WI38 (cell line): ENCODE data around the gene FOXP3.

ENCODE experiments used
- H3K4me3 ChIP-seq: 2 replicates; pipeline ENCODE4 v1.5.1; 2011; ENCODE audit warnings: low read depth, mild to moderate bottlenecking, control low read depth, low read length
- TF ChIP-seq, protein P1 (sequence below): IDR thresholded peaks from 2 replicates; pipeline ENCODE4 v1.5.1; 2012; ENCODE audit warnings: low read depth, mild to moderate bottlenecking, control low read depth, low read length

The FOXP3 gene

DNA sequence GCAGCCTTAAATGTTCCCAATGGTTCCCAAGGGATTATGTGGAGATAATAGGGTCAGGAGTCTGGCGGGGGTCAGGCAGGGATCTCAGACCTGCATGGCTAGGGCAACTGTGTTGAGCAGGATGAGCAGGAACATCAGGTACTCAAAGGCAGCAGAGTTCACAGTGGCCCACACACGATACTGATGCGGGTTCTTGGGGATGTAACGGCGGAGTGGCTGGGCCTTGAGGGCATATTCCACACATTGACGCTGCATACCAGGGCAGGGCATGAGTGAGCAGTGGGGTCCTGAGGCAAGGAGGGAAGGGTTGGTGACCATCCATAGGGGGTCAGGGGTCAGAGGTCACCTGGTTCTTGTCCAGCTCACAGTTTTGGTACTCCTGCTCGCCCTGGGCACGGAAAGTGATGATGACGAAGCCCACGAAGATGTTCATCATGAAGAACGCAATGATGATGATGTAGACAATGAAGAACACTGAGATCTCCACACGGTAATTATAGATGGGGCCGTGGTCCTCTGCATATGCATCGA lies 49.4 kb downstream of the FOXP3 start:
- TF ChIP-seq, protein P1, sequence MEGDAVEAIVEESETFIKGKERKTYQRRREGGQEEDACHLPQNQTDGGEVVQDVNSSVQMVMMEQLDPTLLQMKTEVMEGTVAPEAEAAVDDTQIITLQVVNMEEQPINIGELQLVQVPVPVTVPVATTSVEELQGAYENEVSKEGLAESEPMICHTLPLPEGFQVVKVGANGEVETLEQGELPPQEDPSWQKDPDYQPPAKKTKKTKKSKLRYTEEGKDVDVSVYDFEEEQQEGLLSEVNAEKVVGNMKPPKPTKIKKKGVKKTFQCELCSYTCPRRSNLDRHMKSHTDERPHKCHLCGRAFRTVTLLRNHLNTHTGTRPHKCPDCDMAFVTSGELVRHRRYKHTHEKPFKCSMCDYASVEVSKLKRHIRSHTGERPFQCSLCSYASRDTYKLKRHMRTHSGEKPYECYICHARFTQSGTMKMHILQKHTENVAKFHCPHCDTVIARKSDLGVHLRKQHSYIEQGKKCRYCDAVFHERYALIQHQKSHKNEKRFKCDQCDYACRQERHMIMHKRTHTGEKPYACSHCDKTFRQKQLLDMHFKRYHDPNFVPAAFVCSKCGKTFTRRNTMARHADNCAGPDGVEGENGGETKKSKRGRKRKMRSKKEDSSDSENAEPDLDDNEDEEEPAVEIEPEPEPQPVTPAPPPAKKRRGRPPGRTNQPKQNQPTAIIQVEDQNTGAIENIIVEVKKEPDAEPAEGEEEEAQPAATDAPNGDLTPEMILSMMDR: no peak
- H3K4me3 ChIP-seq: no peak overlapping the region

DNA sequence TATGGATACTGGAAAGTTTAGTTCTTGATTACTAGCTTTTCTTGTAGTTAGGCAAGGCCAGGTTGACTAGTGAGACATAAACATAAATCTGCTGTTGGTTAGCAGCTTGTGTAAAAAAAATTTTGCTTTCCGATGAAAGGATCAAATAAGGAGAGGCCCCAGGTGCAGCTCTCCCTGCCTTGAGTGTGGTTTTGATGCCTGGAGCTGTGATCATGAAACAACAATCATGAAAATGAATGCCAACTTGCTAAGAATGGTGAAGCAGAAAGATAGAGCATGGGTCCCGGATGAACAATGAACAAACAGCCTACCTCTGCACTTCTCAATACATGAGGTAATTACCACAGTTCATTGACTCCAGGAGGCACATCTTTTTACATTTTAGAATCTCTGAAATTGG lies 50.1 kb downstream of the FOXP3 start:
- TF ChIP-seq, protein P1: no peak

DNA sequence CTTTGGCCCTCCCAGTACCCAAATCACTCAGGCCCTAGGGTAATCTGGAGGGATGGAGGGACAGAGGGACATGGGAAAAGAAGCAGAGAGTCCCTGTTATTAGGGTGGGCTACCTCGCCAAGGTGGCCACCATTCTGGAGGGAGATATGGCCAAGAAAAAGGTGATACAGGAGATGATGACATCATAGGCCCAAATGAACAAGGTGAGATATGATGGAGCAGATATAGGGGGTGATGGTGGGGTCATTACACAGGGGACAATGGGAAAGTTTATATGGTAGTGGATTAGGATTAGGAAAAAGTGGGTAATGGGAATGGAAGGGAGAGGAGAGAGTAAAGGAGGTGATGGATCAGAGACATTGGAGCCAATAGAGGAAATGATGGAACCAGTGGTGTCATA lies 51.6 kb downstream of the FOXP3 start:
- TF ChIP-seq, protein P1: no peak
- H3K4me3 ChIP-seq: no peak overlapping the region

More for the DNA sequence above, 50.1 kb downstream of the FOXP3 start:
- no peak overlapping the region for H3K4me3 ChIP-seq

DNA sequence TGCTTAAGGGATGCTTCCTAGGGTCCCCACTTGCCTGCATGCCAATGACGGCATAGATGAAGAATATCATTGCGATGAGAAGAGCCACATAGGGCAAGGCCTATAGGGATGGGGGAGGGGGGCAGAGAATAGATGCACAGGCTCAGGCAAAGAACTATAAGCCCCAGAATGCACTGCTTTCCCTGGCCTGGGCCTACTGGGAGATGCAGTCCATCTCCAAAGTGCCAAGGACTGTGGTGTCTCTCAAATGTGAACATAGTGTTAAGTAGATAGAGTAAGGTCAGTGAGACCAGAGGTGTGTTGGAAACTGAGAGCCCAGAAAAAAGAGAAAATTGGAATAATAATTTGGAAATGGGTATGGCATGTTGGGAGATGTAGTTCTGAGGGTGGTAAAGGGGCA lies 52.3 kb downstream of the FOXP3 start:
- TF ChIP-seq, protein P1: no peak
- no peak overlapping the region for H3K4me3 ChIP-seq

DNA sequence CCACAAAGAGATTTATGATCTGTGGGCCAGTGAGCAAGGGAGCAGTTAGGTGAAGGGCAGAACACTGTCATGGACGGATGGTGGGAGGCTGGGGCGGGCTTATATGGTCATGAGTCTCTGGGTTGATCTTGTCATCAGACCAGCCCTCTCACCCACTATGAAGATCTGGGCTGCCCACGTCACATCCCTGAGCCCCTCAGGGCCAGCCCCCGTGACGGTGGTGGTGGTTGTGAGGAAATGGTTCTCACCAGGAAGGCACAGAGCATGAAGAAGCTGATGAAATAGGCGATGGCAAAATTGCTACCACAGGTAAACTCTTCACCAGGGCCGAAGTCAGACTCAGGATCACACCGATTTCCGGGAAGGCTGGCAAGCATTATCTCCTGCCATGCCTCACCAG lies 53.4 kb downstream of the FOXP3 start:
- TF ChIP-seq, protein P1: no peak
- no peak overlapping the region for H3K4me3 ChIP-seq

DNA sequence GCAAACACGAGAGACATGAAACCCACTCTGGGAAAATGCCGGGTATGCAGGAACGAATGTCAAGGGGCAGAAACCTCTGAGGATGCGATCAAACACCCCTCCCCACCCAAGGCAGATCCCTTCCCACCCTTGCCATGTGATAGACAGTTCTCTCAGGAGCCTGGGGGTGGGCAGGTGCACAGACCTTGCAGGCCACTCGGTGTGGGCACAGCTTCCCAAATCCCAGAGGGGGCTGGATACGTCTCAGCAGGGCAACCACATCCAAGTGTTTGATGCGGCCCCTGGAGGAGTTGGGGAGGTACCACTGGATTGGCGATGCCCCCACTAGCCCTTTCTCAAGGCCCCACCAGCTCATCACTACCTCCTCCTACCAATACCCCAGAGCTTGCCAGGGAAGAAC lies 54.1 kb downstream of the FOXP3 start:
- TF ChIP-seq, protein P1: no peak
- no peak overlapping the region for H3K4me3 ChIP-seq

DNA sequence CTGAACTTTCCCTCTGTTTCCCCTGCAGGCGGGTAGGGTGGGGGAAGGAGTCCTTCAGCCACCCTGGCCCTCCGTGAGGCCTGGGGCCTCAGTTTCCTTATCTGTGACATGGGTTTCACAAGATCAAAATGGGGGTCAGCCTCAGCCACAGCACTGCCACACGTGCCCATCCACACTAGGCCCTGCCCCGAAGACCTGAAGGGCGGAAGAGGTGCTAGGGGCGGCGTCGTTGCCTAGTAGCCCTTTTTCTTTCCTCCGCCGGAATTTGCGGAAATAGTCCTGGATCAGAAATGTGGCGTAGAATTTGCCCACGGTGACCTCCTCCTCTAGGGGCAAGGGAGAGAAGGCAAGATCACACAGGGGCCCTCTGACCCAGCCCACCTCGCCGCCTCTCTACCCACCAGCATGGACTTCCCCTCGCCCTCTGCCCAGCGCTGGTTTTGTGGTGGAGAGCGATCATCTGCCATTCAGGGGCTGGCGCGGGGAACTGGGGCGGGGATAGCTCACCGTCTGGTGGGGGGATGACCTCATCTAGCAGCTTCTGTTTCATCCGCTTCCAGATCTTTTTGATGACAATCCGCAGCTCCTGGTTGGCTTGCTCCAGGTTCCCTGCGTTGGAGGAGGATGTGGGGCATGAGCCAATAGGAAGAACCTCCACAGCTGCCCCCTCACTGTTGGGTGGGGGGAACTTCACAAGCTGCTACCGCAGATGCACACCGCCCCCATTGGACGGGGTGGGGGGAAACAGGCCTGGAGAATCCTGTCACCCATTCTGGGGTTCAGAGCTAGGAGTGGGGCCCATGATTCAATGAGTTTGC lies 54.9 kb downstream of the FOXP3 start:
- TF ChIP-seq, protein P1: no peak
- no peak overlapping the region for H3K4me3 ChIP-seq
